Measurements from ENCODE around the gene UBE2J1. TPM values are rescaled to one million over a fixed set of nuclear protein-coding genes. Genes with fewer than 3 reads are reported as not detected.

UBE2J1 gene
- total RNA-seq, 1 donor from 2014 or later: 93.3 TPM

DNA sequence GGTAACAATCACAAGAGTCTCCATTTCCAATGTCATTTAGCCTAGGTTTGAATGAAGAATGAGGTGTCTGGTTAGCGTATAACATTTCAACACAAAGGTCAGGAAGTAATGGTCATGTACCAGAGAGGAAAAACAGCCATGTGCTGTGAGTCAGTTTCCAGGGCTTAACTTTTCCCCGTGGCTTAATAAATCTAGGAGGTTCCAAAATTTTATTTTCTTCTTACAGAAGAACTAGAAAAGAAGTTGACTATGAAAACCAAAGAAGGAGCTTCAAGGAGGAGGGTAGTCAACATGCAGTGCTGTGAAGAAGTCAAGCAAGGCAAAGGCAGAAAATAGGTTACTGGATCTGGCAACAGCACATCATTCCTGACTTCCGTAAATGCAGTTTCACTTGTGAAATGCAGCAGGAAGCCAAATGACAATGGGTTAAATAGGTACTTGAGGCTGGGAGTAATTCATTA lies 29.0 kb downstream of the UBE2J1 start:
- no peak for FAIRE-seq
- Mint-ChIP-seq H3K36me3 (ENCODE audit: low read depth, unreplicated experiment) (peaks cover 15% of the 10 kb centered on the region), H3K4me1 (ENCODE audit: low read depth, unreplicated experiment) (peaks cover 15% of the 10 kb centered on the region), H3K4me3 (ENCODE audit: unreplicated experiment) (no peak overlapping the region), H3K27ac (ENCODE audit: unreplicated experiment) (no peak overlapping the region), H3K9me3 (ENCODE audit: unreplicated experiment) (no peaks in the 10 kb centered on the region), H3K27me3 (ENCODE audit: low read depth, unreplicated experiment) (no peaks in the 10 kb centered on the region)
- H3K79me2 ChIP-seq (ENCODE audit: insufficient read depth, low read length): no peaks in the 10 kb centered on the region
- H3K27me3 ChIP-seq (ENCODE audit: insufficient read depth, low read length): no peaks in the 10 kb centered on the region
- no peak overlapping the region for H3K4me2 ChIP-seq (ENCODE audit: low read length)
- no peak overlapping the region for H3K9ac ChIP-seq (ENCODE audit: low read length)
- TF ChIP-seq, protein P1, sequence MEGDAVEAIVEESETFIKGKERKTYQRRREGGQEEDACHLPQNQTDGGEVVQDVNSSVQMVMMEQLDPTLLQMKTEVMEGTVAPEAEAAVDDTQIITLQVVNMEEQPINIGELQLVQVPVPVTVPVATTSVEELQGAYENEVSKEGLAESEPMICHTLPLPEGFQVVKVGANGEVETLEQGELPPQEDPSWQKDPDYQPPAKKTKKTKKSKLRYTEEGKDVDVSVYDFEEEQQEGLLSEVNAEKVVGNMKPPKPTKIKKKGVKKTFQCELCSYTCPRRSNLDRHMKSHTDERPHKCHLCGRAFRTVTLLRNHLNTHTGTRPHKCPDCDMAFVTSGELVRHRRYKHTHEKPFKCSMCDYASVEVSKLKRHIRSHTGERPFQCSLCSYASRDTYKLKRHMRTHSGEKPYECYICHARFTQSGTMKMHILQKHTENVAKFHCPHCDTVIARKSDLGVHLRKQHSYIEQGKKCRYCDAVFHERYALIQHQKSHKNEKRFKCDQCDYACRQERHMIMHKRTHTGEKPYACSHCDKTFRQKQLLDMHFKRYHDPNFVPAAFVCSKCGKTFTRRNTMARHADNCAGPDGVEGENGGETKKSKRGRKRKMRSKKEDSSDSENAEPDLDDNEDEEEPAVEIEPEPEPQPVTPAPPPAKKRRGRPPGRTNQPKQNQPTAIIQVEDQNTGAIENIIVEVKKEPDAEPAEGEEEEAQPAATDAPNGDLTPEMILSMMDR (IDR thresholded peaks at IDR 0.05; ENCODE audit: insufficient read depth, low read depth, low read length): no peak
- TF ChIP-seq EZH2 (IDR thresholded peaks at IDR 0.05; ENCODE audit: insufficient read depth, low read length): no peak
- no peak overlapping the region for H3K4me3 ChIP-seq (ENCODE audit: insufficient read depth, low read depth, low read length)
- no peak for DNase-seq (ENCODE audit: low read depth)
- peaks cover 14% of the 10 kb centered on the region for H4K20me1 ChIP-seq (ENCODE audit: insufficient read depth, low read length)
- H2AFZ ChIP-seq (ENCODE audit: low read depth, low read length): no peak overlapping the region
- no peaks in the 10 kb centered on the region for H3K4me1 ChIP-seq (ENCODE audit: insufficient read depth, low read length)
- no peaks in the 10 kb centered on the region for H3K9me3 ChIP-seq (ENCODE audit: insufficient read depth, low read depth, low read length)
- peaks cover 11% of the 10 kb centered on the region for H3K36me3 ChIP-seq (ENCODE audit: insufficient read depth, low read length)
- H3K27ac ChIP-seq (ENCODE audit: low read depth, low read length): no peak overlapping the region

DNA sequence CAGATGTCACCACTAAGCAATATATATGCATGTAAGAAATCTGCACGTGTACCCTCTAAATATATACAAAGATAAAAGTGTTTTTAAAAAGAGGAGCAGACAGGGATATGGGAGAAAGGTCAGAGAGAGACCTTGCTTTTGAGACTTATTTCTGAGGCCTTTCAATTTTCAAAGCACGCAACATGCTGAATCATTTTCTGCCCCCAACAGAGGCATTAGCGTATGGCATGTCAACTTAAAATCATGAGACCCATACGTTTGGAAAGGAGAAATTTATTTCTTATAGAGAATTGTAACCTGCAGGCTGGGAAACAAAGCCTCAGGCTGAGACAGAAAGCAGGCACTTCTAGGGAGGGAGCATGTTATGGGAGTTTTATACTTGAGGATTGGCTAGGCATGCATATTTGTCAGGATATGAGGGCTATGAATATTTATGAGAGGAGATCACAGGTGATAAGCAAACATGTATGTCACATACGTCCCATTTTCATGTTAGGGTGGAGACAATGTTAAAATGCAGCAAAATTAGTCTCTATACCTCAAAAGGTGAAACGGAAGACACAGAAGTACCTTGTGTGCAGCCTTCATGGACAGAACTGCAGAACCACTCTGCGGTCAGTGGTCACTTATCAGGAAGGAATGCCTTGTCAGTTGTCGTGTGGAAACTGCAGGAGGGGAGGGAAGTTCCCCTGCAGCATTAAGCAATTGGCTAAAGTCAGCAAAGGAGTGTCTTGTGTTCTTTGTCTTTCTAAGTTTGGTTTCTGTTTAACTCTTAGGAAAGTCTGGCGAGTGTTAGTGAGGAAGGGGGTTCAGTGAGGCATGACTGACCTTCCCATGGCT lies 31.2 kb downstream of the UBE2J1 start:
- H3K27ac ChIP-seq (ENCODE audit: low read depth, low read length): no peak overlapping the region
- DNase-seq (ENCODE audit: low read depth): no peak

More for the DNA sequence above, 31.2 kb downstream of the UBE2J1 start:
- Mint-ChIP-seq H3K27ac (ENCODE audit: unreplicated experiment) (no peak overlapping the region), H3K9me3 (ENCODE audit: unreplicated experiment) (no peaks in the 10 kb centered on the region), H3K4me1 (ENCODE audit: low read depth, unreplicated experiment) (peaks cover 15% of the 10 kb centered on the region), H3K27me3 (ENCODE audit: low read depth, unreplicated experiment) (no peaks in the 10 kb centered on the region), H3K36me3 (ENCODE audit: low read depth, unreplicated experiment) (peaks cover 9% of the 10 kb centered on the region), H3K4me3 (ENCODE audit: unreplicated experiment) (no peak overlapping the region)
- H3K36me3 ChIP-seq (ENCODE audit: insufficient read depth, low read length): no peaks in the 10 kb centered on the region
- no peak overlapping the region for H3K4me3 ChIP-seq (ENCODE audit: insufficient read depth, low read depth, low read length)
- no peaks in the 10 kb centered on the region for H3K4me1 ChIP-seq (ENCODE audit: insufficient read depth, low read length)
- no peak overlapping the region for H2AFZ ChIP-seq (ENCODE audit: low read depth, low read length)
- H3K4me2 ChIP-seq (ENCODE audit: low read length): no peak overlapping the region
- no peaks in the 10 kb centered on the region for H3K27me3 ChIP-seq (ENCODE audit: insufficient read depth, low read length)
- TF ChIP-seq, protein P1 (IDR thresholded peaks at IDR 0.05; ENCODE audit: insufficient read depth, low read depth, low read length): no peak
- TF ChIP-seq EZH2 (IDR thresholded peaks at IDR 0.05; ENCODE audit: insufficient read depth, low read length): no peak
- H4K20me1 ChIP-seq (ENCODE audit: insufficient read depth, low read length): peaks cover 17% of the 10 kb centered on the region
- H3K9me3 ChIP-seq (ENCODE audit: insufficient read depth, low read depth, low read length): no peaks in the 10 kb centered on the region
- H3K79me2 ChIP-seq (ENCODE audit: insufficient read depth, low read length): no peaks in the 10 kb centered on the region
- H3K9ac ChIP-seq (ENCODE audit: low read length): no peak overlapping the region
- no peak for FAIRE-seq
